Activated CD4-positive, alpha-beta memory T cell treated with anti-CD3 and anti-CD28 coated beads for 36 hours (primary cell): ENCODE results near the gene ZNRD2. TPM values are rescaled to one million over a fixed set of nuclear protein-coding genes. Genes with fewer than 3 reads are reported as not detected.

ENCODE experiments used
- CTCF ChIA-PET: fragments of 350-600 bp; sonication (Branson Sonifier 250); formaldehyde crosslinking; loops from one replicate; lab custom pipeline; 2021; ENCODE audit warnings: antibody characterized with exemption, inconsistent platforms; lab: Charles Lee
- POLR2A ChIA-PET: fragments of 350-600 bp; sonication (Branson Sonifier 250); formaldehyde crosslinking; loops from one replicate; lab custom pipeline; 2021; ENCODE audit warnings: antibody characterized with exemption; lab: Charles Lee
- DNase-seq: peaks from one replicate; pipeline ENCODE4 v3.0.0-alpha.2; 2020
- H3K27ac Mint-ChIP-seq: one replicate; pipeline ENCODE4 v1.8.0; 2021; ENCODE audit warnings: mixed read lengths
- H3K27me3 Mint-ChIP-seq: one replicate; pipeline ENCODE4 v1.8.0; 2021; ENCODE audit warnings: mixed read lengths
- H3K36me3 Mint-ChIP-seq: one replicate; pipeline ENCODE4 v1.8.0; 2021; ENCODE audit warnings: mixed read lengths
- H3K4me1 Mint-ChIP-seq: one replicate; pipeline ENCODE4 v1.8.0; 2021; ENCODE audit warnings: low read depth, mixed read lengths
- H3K4me3 Mint-ChIP-seq: one replicate; pipeline ENCODE4 v1.8.0; 2021; ENCODE audit warnings: mild to moderate bottlenecking, mixed read lengths
- H3K9me3 Mint-ChIP-seq: one replicate; pipeline ENCODE4 v1.8.0; 2021; ENCODE audit warnings: mixed read lengths
- intact Hi-C: fragments of 100-400 bp; cut with micrococcal nuclease; formaldehyde crosslinking; loops from one replicate; pipeline ENCODE4 v1.15.1; 2023
- total RNA-seq, 2 experiments: library from RNA; stranded (reverse); gene quantifications; one replicate each; pipeline ENCODE4 v1.2.3, GENCODE V29; 2021

Gene ZNRD2
- total RNA-seq, 2 experiments from 2014 or later = 48.1 to 51.1 TPM

- Mint-ChIP-seq H3K4me1 (peaks cover 23% of the 10 kb centered on the region), H3K4me3 (no peak overlapping the region)
Measured at GRCh38 chr11:65581928-65582327, 11.7 kb downstream of the ZNRD2 start.

DNA sequence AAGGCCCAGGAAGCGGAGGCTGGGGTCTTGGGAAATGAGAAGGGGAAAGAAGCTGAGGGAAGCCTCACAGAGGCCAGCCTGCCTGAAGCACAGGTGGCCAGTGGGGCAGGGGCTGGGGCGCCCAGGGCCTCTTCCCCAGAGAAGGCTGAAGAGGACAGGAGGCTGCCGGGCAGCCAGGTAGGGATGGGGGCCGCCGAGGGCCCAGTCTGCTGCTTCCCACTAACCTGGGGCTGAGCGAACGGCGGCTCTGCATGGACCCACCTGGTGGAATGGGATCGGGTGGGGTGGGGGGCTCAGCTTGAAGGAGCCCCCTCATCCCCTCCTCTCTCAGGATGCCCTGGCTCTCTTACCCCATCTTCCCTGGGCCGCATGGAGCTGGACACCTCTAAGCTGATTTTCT is 13.3 kb downstream of the ZNRD2 start:
- intact Hi-C loops = no loop called here
- POLR2A ChIA-PET = interaction anchor here (1.0 kb wide), 1 partner anchor 8 kb away, joined by 3 read pairs; the partner anchor contains the start of gene EHBP1L1
- H3K9me3 Mint-ChIP-seq = no peaks in the 10 kb centered on the region
- H3K4me3 Mint-ChIP-seq = no peak overlapping the region
- no peak for DNase-seq
- H3K27me3 Mint-ChIP-seq = no peaks in the 10 kb centered on the region
- CTCF ChIA-PET = interaction anchor here (1.1 to 2.5 kb wide), 2 partner anchors 11 kb away, joined by 3 to 14 read pairs; partner anchors contain the start of gene KCNK7
- peaks cover 28% of the 10 kb centered on the region for H3K4me1 Mint-ChIP-seq
- peak overlapping the region; percentile 61 for H3K27ac Mint-ChIP-seq
- H3K36me3 Mint-ChIP-seq = peaks cover 43% of the 10 kb centered on the region

More at GRCh38 chr11:65581928-65582327, 11.7 kb downstream of the ZNRD2 start:
- Mint-ChIP-seq H3K27ac (no peak overlapping the region), H3K9me3 (no peaks in the 10 kb centered on the region), H3K27me3 (no peaks in the 10 kb centered on the region), H3K36me3 (peaks cover 43% of the 10 kb centered on the region)
- no peak for DNase-seq
- intact Hi-C loops = no loop called here
- ChIA-PET POLR2A (no interaction called here), CTCF (interaction anchor here (1.0 kb wide), 1 partner anchor 42 kb away, joined by 6 read pairs; no protein-coding TSS in a partner anchor)

- intact Hi-C loops = no loop called here
- POLR2A ChIA-PET = interaction anchor here (1.0 kb wide), 1 partner anchor 8 kb away, joined by 3 read pairs; the partner anchor contains the start of gene EHBP1L1
- H3K4me3 Mint-ChIP-seq = no peak overlapping the region
- H3K27ac Mint-ChIP-seq = no peak overlapping the region
- peaks cover 40% of the 10 kb centered on the region for H3K36me3 Mint-ChIP-seq
- peaks cover 30% of the 10 kb centered on the region for H3K4me1 Mint-ChIP-seq
- no peaks in the 10 kb centered on the region for H3K9me3 Mint-ChIP-seq
- no peak for DNase-seq
- H3K27me3 Mint-ChIP-seq = no peaks in the 10 kb centered on the region
- CTCF ChIA-PET = interaction anchor here (1.1 to 2.5 kb wide), 2 partner anchors 10 to 11 kb away, joined by 3 to 14 read pairs; partner anchors contain the start of gene KCNK7
Measured at GRCh38 chr11:65584106-65584505, 13.8 kb downstream of the ZNRD2 start.

- H3K36me3 Mint-ChIP-seq = peaks cover 34% of the 10 kb centered on the region
- no peak overlapping the region for H3K4me3 Mint-ChIP-seq
- intact Hi-C loops = no loop called here
- H3K27me3 Mint-ChIP-seq = no peaks in the 10 kb centered on the region
- no peaks in the 10 kb centered on the region for H3K9me3 Mint-ChIP-seq
- DNase-seq = no peak
- CTCF ChIA-PET = interaction anchor here (1.1 to 10.1 kb wide), 4 partner anchors 7 to 13 kb away, joined by 3 to 126 read pairs (median 46); partner anchors contain the start of genes EHBP1L1, FAM89B, KCNK7 and ZNRD2
- H3K4me1 Mint-ChIP-seq = peaks cover 30% of the 10 kb centered on the region
- POLR2A ChIA-PET = interaction anchor here (5.9 kb wide), 1 partner anchor 8 kb away, joined by 68 read pairs; the partner anchor contains the start of gene EHBP1L1
- H3K27ac Mint-ChIP-seq = no peak overlapping the region
Measured at GRCh38 chr11:65584723-65585171, 14.5 kb downstream of the ZNRD2 start.

DNA sequence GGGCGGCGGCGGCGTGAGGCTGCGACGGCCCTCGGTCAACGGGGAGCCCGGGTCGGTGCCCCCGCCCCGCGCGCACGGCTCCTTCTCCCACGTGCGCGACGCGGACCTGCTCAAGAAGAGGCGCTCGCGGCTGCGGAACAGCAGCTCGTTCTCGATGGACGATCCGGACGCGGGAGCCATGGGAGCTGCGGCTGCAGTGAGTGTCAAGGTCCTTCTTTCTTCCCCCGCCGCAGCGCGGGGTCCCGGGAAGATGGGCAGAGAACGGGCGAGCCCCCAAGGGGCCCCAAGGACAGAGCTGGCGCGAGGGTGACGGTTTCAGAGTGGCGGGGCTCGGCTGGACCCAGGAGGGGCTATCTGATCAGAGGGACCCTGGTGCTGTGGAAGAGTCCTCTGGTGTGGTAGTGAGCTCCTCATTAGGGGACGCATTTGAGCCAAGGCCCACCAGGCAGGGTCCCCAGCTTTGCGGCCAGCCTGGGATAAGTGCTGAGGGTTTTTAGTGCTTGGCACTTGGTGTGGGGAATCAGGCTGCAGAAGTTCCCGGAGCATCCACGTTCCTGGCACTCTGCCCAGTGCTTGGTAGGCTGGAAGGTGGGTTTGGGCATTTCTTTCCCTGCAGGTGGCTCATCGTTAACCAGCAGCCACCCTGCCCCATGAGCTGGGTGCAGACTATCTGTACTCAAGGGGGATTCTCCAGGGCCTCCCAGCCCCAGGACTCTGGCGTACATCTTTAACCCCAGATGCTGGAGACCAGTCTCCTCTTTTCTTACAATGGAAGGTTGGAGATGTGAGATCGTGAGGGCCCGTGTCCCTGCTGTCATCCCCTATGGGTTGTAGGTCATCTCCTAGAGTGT is 15.3 kb downstream of the ZNRD2 start:
- POLR2A ChIA-PET = interaction anchor here (5.9 kb wide), 1 partner anchor 9 kb away, joined by 68 read pairs; the partner anchor contains the start of gene EHBP1L1
- intact Hi-C loops = no loop called here
- H3K4me1 Mint-ChIP-seq = peaks cover 30% of the 10 kb centered on the region
- CTCF ChIA-PET = interaction anchor here (6.8 to 10.1 kb wide), 2 partner anchors 8 to 14 kb away, joined by 77 to 126 read pairs; partner anchors contain the start of genes EHBP1L1, FAM89B and ZNRD2
- no peaks in the 10 kb centered on the region for H3K27me3 Mint-ChIP-seq
- H3K27ac Mint-ChIP-seq = peak overlapping the region; percentile 62
- H3K9me3 Mint-ChIP-seq = no peaks in the 10 kb centered on the region
- no peak for DNase-seq
- H3K36me3 Mint-ChIP-seq = peaks cover 30% of the 10 kb centered on the region
- no peak overlapping the region for H3K4me3 Mint-ChIP-seq

DNA sequence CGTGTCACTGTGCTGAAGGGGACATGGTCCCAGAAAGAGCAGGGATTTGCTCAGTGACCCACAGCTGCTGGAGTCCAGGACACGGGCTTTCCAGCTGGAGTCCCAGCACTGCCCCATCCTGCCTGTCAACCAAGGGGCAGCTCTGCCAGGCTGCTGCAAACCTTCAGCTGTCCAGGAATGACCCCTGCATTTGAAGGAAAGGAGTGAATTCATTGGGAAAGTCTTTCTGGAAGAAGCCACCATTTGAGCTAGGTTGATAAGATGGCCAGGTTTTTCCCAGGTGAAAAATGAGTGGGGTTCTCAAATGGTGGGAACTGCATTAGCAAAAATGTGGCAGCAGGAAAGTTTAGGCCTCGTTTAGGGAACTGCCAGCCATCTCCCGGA is 16.0 kb downstream of the ZNRD2 start:
- Mint-ChIP-seq H3K36me3 (peaks cover 31% of the 10 kb centered on the region), H3K4me1 (peaks cover 30% of the 10 kb centered on the region), H3K9me3 (no peaks in the 10 kb centered on the region), H3K27ac (peak overlapping the region; percentile 62), H3K27me3 (no peaks in the 10 kb centered on the region), H3K4me3 (no peak overlapping the region)
- DNase-seq = no peak
- ChIA-PET CTCF (interaction anchor here (4.8 to 10.1 kb wide), 3 partner anchors 8 to 45 kb away, joined by 66 to 126 read pairs (median 77); partner anchors contain the start of genes EHBP1L1, FAM89B and ZNRD2), POLR2A (interaction anchor here (0.9 to 5.9 kb wide), 3 partner anchors 10 to 29 kb away, joined by 3 to 68 read pairs (median 3); partner anchors contain the start of genes EHBP1L1 and PCNX3)
- intact Hi-C loops = no loop called here

- H3K4me1 Mint-ChIP-seq = peaks cover 30% of the 10 kb centered on the region
- no peaks in the 10 kb centered on the region for H3K9me3 Mint-ChIP-seq
- CTCF ChIA-PET = interaction anchor here (4.8 to 10.1 kb wide), 3 partner anchors 9 to 45 kb away, joined by 66 to 126 read pairs (median 77); partner anchors contain the start of genes EHBP1L1, FAM89B and ZNRD2
- POLR2A ChIA-PET = interaction anchor here (0.9 to 5.9 kb wide), 3 partner anchors 10 to 28 kb away, joined by 3 to 68 read pairs (median 3); partner anchors contain the start of genes EHBP1L1 and PCNX3
- peaks cover 32% of the 10 kb centered on the region for H3K36me3 Mint-ChIP-seq
- no peaks in the 10 kb centered on the region for H3K27me3 Mint-ChIP-seq
- intact Hi-C loops = no loop called here
- H3K27ac Mint-ChIP-seq = peak overlapping the region; percentile 62
- DNase-seq = no peak
- H3K4me3 Mint-ChIP-seq = no peak overlapping the region
Measured at GRCh38 chr11:65586676-65587075, 16.4 kb downstream of the ZNRD2 start.

GRCh38 chr11:65588199-65589054 is 18.1 kb downstream of the ZNRD2 start:
- Mint-ChIP-seq H3K27me3 (no peaks in the 10 kb centered on the region), H3K27ac (peak overlapping the region; percentile 95), H3K4me3 (peak overlapping the region; percentile 57), H3K4me1 (peaks cover 30% of the 10 kb centered on the region), H3K36me3 (peaks cover 25% of the 10 kb centered on the region), H3K9me3 (no peaks in the 10 kb centered on the region)
- intact Hi-C loops = loop anchor here (1.0 to 2.0 kb wide), 3 partner anchors 14 to 48 kb away; partner anchors contain the start of genes MAP3K11 and PCNX3
- peak; percentile 90 for DNase-seq
- POLR2A ChIA-PET = interaction anchor here (0.8 to 5.9 kb wide), 10 partner anchors 9 to 54 kb away, joined by 3 to 68 read pairs (median 4); partner anchors contain the start of genes EHBP1L1, FAM89B, MAP3K11 and ZNRD2
- CTCF ChIA-PET = interaction anchor here (0.7 to 10.1 kb wide), 27 partner anchors 9 to 271 kb away, joined by 3 to 126 read pairs (median 4); partner anchors contain the start of genes EHBP1L1, FAM89B, MUS81 and PCNX3

DNA sequence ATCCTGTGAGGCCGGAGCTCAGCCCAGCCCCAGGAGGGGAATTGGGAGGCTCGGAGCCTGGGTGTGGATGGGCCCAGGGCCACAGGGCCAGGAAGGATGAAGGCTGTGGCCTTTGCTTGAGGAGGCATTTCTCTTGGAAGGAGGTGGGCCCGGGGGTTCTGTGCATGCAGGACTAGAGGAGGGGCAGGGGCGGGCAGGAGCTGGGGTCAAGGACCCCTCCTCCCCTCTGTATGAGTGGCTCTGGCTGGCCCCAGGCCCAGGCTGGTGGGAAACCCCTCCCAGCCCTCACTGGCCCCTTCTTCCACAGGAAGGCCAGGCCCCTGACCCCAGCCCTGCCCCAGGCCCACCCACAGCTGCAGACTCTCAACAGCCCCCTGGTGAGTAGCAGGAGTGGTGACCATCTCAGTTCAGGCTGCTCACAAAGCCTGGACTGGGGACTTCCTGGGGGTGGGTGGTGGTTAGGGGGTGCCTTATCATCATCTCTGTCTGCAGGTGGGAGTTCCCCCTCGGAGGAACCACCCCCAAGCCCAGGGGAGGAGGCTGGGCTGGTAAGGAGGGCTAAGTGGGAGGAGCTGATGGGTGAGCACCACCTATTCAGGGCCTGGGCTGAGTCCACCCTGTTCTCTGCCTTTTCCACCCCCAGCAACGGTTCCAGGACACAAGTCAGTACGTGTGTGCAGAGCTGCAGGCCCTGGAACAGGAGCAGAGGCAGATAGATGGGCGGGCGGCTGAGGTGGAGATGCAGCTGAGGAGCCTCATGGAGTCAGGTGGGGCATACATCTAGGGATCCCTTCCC is 19.4 kb downstream of the ZNRD2 start:
- peaks cover 31% of the 10 kb centered on the region for H3K4me1 Mint-ChIP-seq
- no peaks in the 10 kb centered on the region for H3K27me3 Mint-ChIP-seq
- ChIA-PET POLR2A (interaction anchor here (1.4 to 5.9 kb wide), 2 partner anchors 13 to 19 kb away, joined by 5 to 68 read pairs; partner anchors contain the start of genes EHBP1L1 and ZNRD2), CTCF (interaction anchor here (0.6 to 10.1 kb wide), 6 partner anchors 12 to 296 kb away, joined by 3 to 126 read pairs (median 35); partner anchors contain the start of genes EHBP1L1, FAM89B and ZNRD2)
- no peak overlapping the region for H3K4me3 Mint-ChIP-seq
- DNase-seq = peak; percentile 42
- H3K27ac Mint-ChIP-seq = peak overlapping the region; percentile 95
- H3K36me3 Mint-ChIP-seq = peaks cover 19% of the 10 kb centered on the region
- intact Hi-C loops = loop anchor here (2.0 kb wide), 1 partner anchor 25 kb away; the partner anchor contains the start of genes MAP3K11 and PCNX3
- no peaks in the 10 kb centered on the region for H3K9me3 Mint-ChIP-seq

GRCh38 chr11:65590240-65590738 is 20.0 kb downstream of the ZNRD2 start:
- DNase-seq = no peak
- Mint-ChIP-seq H3K4me3 (no peak overlapping the region), H3K27me3 (no peaks in the 10 kb centered on the region), H3K27ac (no peak overlapping the region), H3K4me1 (peaks cover 35% of the 10 kb centered on the region), H3K36me3 (peaks cover 21% of the 10 kb centered on the region), H3K9me3 (no peaks in the 10 kb centered on the region)
- ChIA-PET POLR2A (interaction anchor here (5.9 kb wide), 1 partner anchor 14 kb away, joined by 68 read pairs; the partner anchor contains the start of gene EHBP1L1), CTCF (interaction anchor here (0.6 to 10.1 kb wide), 6 partner anchors 12 to 295 kb away, joined by 3 to 126 read pairs (median 35); partner anchors contain the start of genes EHBP1L1, FAM89B and ZNRD2)
- intact Hi-C loops = no loop called here
